ENCODE results near the gene SLC5A9.

- no peak for TF ChIP-seq CTCF (conservative IDR thresholded peaks at IDR 0.05)
- no peak for TF ChIP-seq ZFX (IDR thresholded peaks at IDR 0.05)
Measured at GRCh38 chr1:48245106-48245505, 22.6 kb downstream of the SLC5A9 start.
